Osteocyte (in vitro differentiated cells): ENCODE results near the gene ADAMTS9. TPM values are rescaled to one million over a fixed set of nuclear protein-coding genes. Genes with fewer than 3 reads are reported as not detected.

ENCODE experiments used
- DNase-seq: peaks from one replicate; pipeline ENCODE4 v3.0.0; 2021; ENCODE audit warnings: mixed read lengths; ENCODE audit not compliant: unreplicated experiment; ENCODE audit errors: extremely low spot score
- H3K27ac Mint-ChIP-seq: one replicate; pipeline ENCODE4 v1.8.0; 2021; ENCODE audit warnings: mild to moderate bottlenecking, mixed read lengths; ENCODE audit not compliant: unreplicated experiment
- H3K27me3 Mint-ChIP-seq: one replicate; pipeline ENCODE4 v1.8.0; 2021; ENCODE audit warnings: mixed read lengths; ENCODE audit not compliant: unreplicated experiment
- H3K36me3 Mint-ChIP-seq: one replicate; pipeline ENCODE4 v1.8.0; 2021; ENCODE audit warnings: mixed read lengths; ENCODE audit not compliant: unreplicated experiment
- H3K4me1 Mint-ChIP-seq: one replicate; pipeline ENCODE4 v1.8.0; 2021; ENCODE audit warnings: mixed read lengths; ENCODE audit not compliant: unreplicated experiment
- H3K4me3 Mint-ChIP-seq: one replicate; pipeline ENCODE4 v1.8.0; 2021; ENCODE audit warnings: mild to moderate bottlenecking, moderate library complexity, mixed read lengths; ENCODE audit not compliant: unreplicated experiment
- H3K9me3 Mint-ChIP-seq: one replicate; pipeline ENCODE4 v1.8.0; 2021; ENCODE audit warnings: mixed read lengths; ENCODE audit not compliant: unreplicated experiment
- total RNA-seq: library from RNA; stranded (reverse); gene quantifications from 2 replicates; pipeline ENCODE4 v1.2.1, GENCODE V29; 2021
- TF ChIP-seq, protein P1 (sequence below): fragments of 200-600 bp; sonication (generic); IDR thresholded peaks from 2 replicates; pipeline ENCODE4 v1.5.0; 2021; ENCODE audit warnings: antibody characterized with exemption, mild to moderate bottlenecking, moderate library complexity

ADAMTS9 gene
- total RNA-seq, 1 donor from 2014 or later: 1.5 TPM

GRCh38 chr3:64659617-64659978, 28.2 kb downstream of the ADAMTS9 start:
- Mint-ChIP-seq H3K36me3 (no peaks in the 10 kb centered on the region), H3K4me3 (no peak overlapping the region), H3K27me3 (peaks cover 2% of the 10 kb centered on the region), H3K9me3 (peaks cover 4% of the 10 kb centered on the region), H3K27ac (no peak overlapping the region), H3K4me1 (no peaks in the 10 kb centered on the region)
- TF ChIP-seq, protein P1, sequence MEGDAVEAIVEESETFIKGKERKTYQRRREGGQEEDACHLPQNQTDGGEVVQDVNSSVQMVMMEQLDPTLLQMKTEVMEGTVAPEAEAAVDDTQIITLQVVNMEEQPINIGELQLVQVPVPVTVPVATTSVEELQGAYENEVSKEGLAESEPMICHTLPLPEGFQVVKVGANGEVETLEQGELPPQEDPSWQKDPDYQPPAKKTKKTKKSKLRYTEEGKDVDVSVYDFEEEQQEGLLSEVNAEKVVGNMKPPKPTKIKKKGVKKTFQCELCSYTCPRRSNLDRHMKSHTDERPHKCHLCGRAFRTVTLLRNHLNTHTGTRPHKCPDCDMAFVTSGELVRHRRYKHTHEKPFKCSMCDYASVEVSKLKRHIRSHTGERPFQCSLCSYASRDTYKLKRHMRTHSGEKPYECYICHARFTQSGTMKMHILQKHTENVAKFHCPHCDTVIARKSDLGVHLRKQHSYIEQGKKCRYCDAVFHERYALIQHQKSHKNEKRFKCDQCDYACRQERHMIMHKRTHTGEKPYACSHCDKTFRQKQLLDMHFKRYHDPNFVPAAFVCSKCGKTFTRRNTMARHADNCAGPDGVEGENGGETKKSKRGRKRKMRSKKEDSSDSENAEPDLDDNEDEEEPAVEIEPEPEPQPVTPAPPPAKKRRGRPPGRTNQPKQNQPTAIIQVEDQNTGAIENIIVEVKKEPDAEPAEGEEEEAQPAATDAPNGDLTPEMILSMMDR: no peak
- DNase-seq: no peak

DNA sequence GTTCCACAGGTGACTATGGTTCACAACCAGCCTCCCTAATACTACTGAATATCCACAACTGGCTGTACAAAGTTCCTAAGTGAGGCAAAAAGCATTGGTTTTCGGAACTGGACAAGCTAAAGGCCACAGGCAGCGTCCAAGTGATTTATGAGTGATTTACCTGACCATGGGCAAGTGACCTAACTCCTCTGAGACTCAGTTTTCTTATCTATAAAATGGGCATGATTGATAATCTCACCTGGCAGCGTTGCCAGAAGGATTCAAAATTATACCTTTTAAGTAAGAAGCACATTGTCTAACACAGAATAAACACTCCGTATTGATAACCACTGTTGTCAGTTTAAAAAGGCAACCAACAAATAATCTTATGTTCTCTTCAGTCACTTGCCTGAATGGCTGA, 29.8 kb downstream of the ADAMTS9 start:
- Mint-ChIP-seq H3K27ac (no peak overlapping the region), H3K4me3 (no peak overlapping the region), H3K36me3 (no peaks in the 10 kb centered on the region), H3K27me3 (peaks cover 2% of the 10 kb centered on the region), H3K9me3 (peaks cover 4% of the 10 kb centered on the region), H3K4me1 (no peaks in the 10 kb centered on the region)
- DNase-seq: no peak
- TF ChIP-seq, protein P1: no peak

- Mint-ChIP-seq H3K36me3 (no peaks in the 10 kb centered on the region), H3K9me3 (no peaks in the 10 kb centered on the region), H3K27ac (no peak overlapping the region), H3K4me3 (no peak overlapping the region), H3K27me3 (no peaks in the 10 kb centered on the region), H3K4me1 (no peaks in the 10 kb centered on the region)
- TF ChIP-seq, protein P1: no peak
- no peak for DNase-seq
Observed at GRCh38 chr3:64656544-64656943, 31.3 kb downstream of the ADAMTS9 start.

DNA sequence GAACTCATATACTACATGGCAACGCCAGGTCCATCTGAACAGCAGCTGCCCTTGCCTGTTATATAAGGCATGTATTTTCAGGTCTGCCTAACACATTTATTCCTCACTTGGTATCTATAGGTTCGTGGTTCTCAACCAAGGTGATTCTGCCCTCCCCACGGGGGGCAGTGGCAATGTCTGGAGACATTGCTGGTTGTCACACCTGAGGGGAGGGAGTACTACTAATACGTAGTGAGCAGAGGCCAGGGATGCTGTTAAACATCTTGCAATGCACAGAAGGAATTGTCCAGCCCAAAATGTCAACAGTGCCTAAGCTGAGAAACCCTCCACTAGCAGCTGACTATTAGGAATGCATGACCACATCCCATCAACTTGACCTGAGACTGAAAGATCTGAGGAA, 32.6 kb downstream of the ADAMTS9 start:
- Mint-ChIP-seq H3K27me3 (no peaks in the 10 kb centered on the region), H3K4me3 (no peak overlapping the region), H3K9me3 (no peaks in the 10 kb centered on the region), H3K4me1 (peaks cover 12% of the 10 kb centered on the region), H3K27ac (no peak overlapping the region), H3K36me3 (no peaks in the 10 kb centered on the region)
- TF ChIP-seq, protein P1: no peak
- DNase-seq: no peak

DNA sequence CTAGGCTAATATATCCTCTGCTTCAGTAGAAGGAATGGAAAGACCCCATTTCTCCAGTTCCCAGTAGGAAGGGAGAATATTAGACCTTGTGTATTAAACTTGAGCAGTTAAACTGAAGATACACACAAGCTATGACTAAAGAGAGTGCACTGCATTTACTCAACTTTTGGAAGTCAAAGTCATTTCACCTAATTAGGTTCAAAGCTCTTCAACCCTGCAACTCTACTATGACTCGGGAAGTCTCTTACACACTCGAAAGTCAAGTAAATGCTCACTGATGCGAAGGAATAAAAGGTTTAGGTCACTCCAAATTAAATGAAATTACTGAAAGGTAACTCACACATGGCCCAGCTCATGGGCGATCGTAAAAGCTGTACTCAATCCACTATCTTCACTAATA, 33.8 kb downstream of the ADAMTS9 start:
- peaks cover 13% of the 10 kb centered on the region for H3K4me1 Mint-ChIP-seq

More for the DNA sequence above, 33.8 kb downstream of the ADAMTS9 start:
- H3K4me3 Mint-ChIP-seq: no peak overlapping the region
- no peaks in the 10 kb centered on the region for H3K36me3 Mint-ChIP-seq
- TF ChIP-seq, protein P1: no peak
- no peak for DNase-seq
- H3K27ac Mint-ChIP-seq: no peak overlapping the region
- H3K9me3 Mint-ChIP-seq: no peaks in the 10 kb centered on the region
- H3K27me3 Mint-ChIP-seq: no peaks in the 10 kb centered on the region
